Sigmoid colon (tissue), 7 donors: ENCODE data around the gene SUGCT. TPM values are rescaled to one million over a fixed set of nuclear protein-coding genes. Genes with fewer than 3 reads are reported as not detected.

Source experiments
- DNase-seq: peaks from one replicate; pipeline ENCODE4 v3.0.0-alpha.2; 2019
- H3K27ac ChIP-seq, 4 donors: fragments of 200-600 bp; sonication (generic); one replicate each; pipeline ENCODE4 v1.5.1; 2016 to 2019; ENCODE audit warnings: mild to moderate bottlenecking in 1 of 4
- H3K27me3 ChIP-seq, 3 donors: fragments of 200-600 bp; sonication (generic); one replicate each; pipeline ENCODE4 v1.5.1; 2019; ENCODE audit warnings: mild to moderate bottlenecking in 1 of 3
- H3K36me3 ChIP-seq, 4 donors: fragments of 200-600 bp; sonication (generic); one replicate each; pipeline ENCODE4 v1.5.1; 2016 to 2019
- H3K4me1 ChIP-seq, 4 donors: fragments of 200-600 bp; sonication (generic); one replicate each; pipeline ENCODE4 v1.5.1; 2017 to 2019
- H3K4me3 ChIP-seq, 4 donors: fragments of 200-600 bp; sonication (generic); one replicate each; pipeline ENCODE4 v1.5.1; 2017 to 2019; ENCODE audit warnings: mild to moderate bottlenecking in 2 of 4, moderate library complexity in 1 of 4
- H3K9me3 ChIP-seq, 4 donors: fragments of 200-600 bp in 3 of 4; sonication (generic) in 3 of 4; one replicate each; pipeline versions ENCODE4 v1.5.1 to v1.6.1; 2013 to 2019
- EP300 ChIP-seq, 4 donors: sonication (generic); formaldehyde crosslinking; IDR thresholded peaks; one replicate each; pipeline ENCODE4 v1.6.1; 2017; ENCODE audit warnings: antibody characterized with exemption in 4 of 4
- POLR2A ChIP-seq, 2 donors: fragments of 450-650 bp; IDR thresholded peaks; one replicate each; pipeline ENCODE4 v1.6.1; 2016; ENCODE audit warnings: antibody characterized with exemption in 2 of 2, mild to moderate bottlenecking in 2 of 2, moderate library complexity in 2 of 2
- POLR2AphosphoS5 ChIP-seq, 4 donors: sonication (generic); formaldehyde crosslinking; IDR thresholded peaks; one replicate each; pipeline ENCODE4 v1.6.1; 2017; ENCODE audit warnings: antibody characterized with exemption in 4 of 4
- WGBS, 2 donors: extraction: QIAGEN DNeasy Blood & Tissue Kit; methylation state at CpG; one replicate each; pipeline ENCODE4 v1.1.7; 2013; 5-methylcytosine and 5-hydroxymethylcytosine counted together
- intact Hi-C: fragments of 100-400 bp; cut with DNase I; formaldehyde crosslinking; loops from one replicate; pipeline ENCODE4 v1.15.1; 2023
- polyA plus RNA-seq, 3 donors: library from polyadenylated mRNA; stranded (reverse); fragments of 200-250 nt; gene quantifications; one replicate each; pipeline ENCODE4 v1.2.3, GENCODE V29; 2013
- total RNA-seq, 4 donors: library from RNA; depleted of rRNA; stranded (reverse); fragments of >200 nt; gene quantifications; one replicate each; pipeline ENCODE4 v1.1.0, GENCODE V29; 2016
- TF ChIP-seq, protein P1 (sequence below), 4 experiments: fragments of 450-650 bp in 3 of 4; fragments of 200-600 bp in 1 of 4; IDR thresholded peaks; one replicate each; pipeline ENCODE4 v1.5.1; 2016 to 2019; ENCODE audit warnings: antibody characterized with exemption in 4 of 4, mild to moderate bottlenecking in 3 of 4, moderate library complexity in 2 of 4
- donor health status: healthy with polysubstance abuse.
- donor health status: Bipolar disorder and iron deficiency.
- donor health status: healthy.

Gene SUGCT
- total and polyA plus RNA-seq, 7 donors, result 2.3 to 25.9 (median 6.3) TPM

- Histone ChIP-seq H3K4me3 (no peak overlapping the region), H3K27ac (no peak overlapping the region), H3K27me3 (no peaks in the 10 kb centered on the region), H3K4me1 (no peaks in the 10 kb centered on the region), H3K9me3 (no peaks in the 10 kb centered on the region), H3K36me3 (no peaks in the 10 kb centered on the region)
- TF ChIP-seq EP300 (IDR thresholded peaks at IDR 0.05), result no peak
- TF ChIP-seq, protein P1, sequence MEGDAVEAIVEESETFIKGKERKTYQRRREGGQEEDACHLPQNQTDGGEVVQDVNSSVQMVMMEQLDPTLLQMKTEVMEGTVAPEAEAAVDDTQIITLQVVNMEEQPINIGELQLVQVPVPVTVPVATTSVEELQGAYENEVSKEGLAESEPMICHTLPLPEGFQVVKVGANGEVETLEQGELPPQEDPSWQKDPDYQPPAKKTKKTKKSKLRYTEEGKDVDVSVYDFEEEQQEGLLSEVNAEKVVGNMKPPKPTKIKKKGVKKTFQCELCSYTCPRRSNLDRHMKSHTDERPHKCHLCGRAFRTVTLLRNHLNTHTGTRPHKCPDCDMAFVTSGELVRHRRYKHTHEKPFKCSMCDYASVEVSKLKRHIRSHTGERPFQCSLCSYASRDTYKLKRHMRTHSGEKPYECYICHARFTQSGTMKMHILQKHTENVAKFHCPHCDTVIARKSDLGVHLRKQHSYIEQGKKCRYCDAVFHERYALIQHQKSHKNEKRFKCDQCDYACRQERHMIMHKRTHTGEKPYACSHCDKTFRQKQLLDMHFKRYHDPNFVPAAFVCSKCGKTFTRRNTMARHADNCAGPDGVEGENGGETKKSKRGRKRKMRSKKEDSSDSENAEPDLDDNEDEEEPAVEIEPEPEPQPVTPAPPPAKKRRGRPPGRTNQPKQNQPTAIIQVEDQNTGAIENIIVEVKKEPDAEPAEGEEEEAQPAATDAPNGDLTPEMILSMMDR (IDR thresholded peaks at IDR 0.05), result no peak
- TF ChIP-seq POLR2AphosphoS5 (IDR thresholded peaks at IDR 0.05), result no peak
- no peak for TF ChIP-seq POLR2A (IDR thresholded peaks at IDR 0.05)
- no peak for DNase-seq
- intact Hi-C loops, result no loop called here
- WGBS, 2 donors, result 95 to 96% methylated on average over 3 of the region's 3 CpGs
These were observed 715.2 kb downstream of the SUGCT start for GRCh38 chr7:40850017-40850416.

DNA sequence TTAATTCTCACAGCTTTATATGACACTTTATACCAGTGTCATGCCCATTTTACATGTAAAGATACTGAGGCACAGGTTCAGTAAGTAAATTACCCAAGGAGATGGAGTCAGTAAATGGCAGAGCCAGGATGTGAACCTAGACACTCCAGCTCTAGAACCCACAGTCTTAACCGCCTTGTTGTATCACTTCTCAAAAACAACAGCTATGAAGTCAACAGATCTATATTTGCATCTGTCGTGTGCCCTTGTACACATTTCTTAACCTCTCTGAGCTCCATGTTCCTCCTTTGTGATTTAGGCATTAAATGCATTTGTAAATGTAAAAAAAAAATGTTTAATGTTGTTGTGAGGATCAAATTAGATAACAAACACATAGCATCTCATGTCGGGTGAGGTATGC lies 716.2 kb downstream of the SUGCT start:
- Histone ChIP-seq H3K36me3 (no peaks in the 10 kb centered on the region), H3K27ac (no peak overlapping the region), H3K9me3 (no peaks in the 10 kb centered on the region), H3K4me1 (no peaks in the 10 kb centered on the region), H3K4me3 (no peak overlapping the region), H3K27me3 (no peaks in the 10 kb centered on the region)
- intact Hi-C loops, result no loop called here
- no peak for DNase-seq
- 89 to 91% methylated on average over 3 of the region's 3 CpGs for WGBS, 2 donors
- TF ChIP-seq POLR2AphosphoS5 (IDR thresholded peaks at IDR 0.05) (no peak), POLR2A (IDR thresholded peaks at IDR 0.05) (no peak), EP300 (IDR thresholded peaks at IDR 0.05) (no peak)

DNA sequence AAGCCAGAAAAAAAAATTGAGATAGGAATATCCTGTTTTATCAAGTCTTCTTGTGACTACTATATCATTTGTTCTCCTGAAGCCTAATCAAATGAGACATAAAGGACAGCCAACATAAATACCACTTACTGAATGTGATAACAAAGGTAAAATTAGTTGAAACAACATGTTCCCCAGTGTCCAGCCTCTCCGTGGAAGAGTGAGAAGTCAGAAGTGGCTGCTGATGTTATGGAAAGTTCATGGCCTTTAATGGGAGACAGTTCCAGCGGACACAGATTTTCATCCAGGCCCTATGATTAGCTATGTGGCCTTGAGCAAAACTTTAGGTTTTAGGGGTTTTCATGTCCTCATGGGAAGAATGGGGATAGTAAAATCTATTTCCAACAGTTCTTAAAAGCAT lies 724.3 kb downstream of the SUGCT start:
- H3K9me3 ChIP-seq, result no peaks in the 10 kb centered on the region
- 80 to 91% methylated on average over 2 of the region's 2 CpGs for WGBS, 2 donors
- H3K4me3 ChIP-seq, result no peak overlapping the region
- no peak for DNase-seq
- no peak for TF ChIP-seq EP300 (IDR thresholded peaks at IDR 0.05)
- TF ChIP-seq POLR2AphosphoS5 (IDR thresholded peaks at IDR 0.05), result no peak
- no peak for TF ChIP-seq POLR2A (IDR thresholded peaks at IDR 0.05)
- TF ChIP-seq, protein P1 (IDR thresholded peaks at IDR 0.05), result no peak
- no peaks in the 10 kb centered on the region for H3K36me3 ChIP-seq
- H3K27ac ChIP-seq, result no peak overlapping the region
- intact Hi-C loops, result no loop called here
- H3K27me3 ChIP-seq, result no peaks in the 10 kb centered on the region
- no peaks in the 10 kb centered on the region for H3K4me1 ChIP-seq

- Histone ChIP-seq H3K4me1 (no peaks in the 10 kb centered on the region), H3K4me3 (no peak overlapping the region), H3K36me3 (no peaks in the 10 kb centered on the region), H3K27ac (no peak overlapping the region), H3K27me3 (no peaks in the 10 kb centered on the region), H3K9me3 (no peaks in the 10 kb centered on the region)
- no peak for DNase-seq
- TF ChIP-seq, protein P1 (IDR thresholded peaks at IDR 0.05), result no peak
- no peak for TF ChIP-seq EP300 (IDR thresholded peaks at IDR 0.05)
- TF ChIP-seq POLR2AphosphoS5 (IDR thresholded peaks at IDR 0.05), result no peak
- no peak for TF ChIP-seq POLR2A (IDR thresholded peaks at IDR 0.05)
- WGBS, 2 donors, result 93 to 94% methylated on average over 15 of the region's 15 CpGs
- intact Hi-C loops, result no loop called here
These were observed 725.2 kb downstream of the SUGCT start for GRCh38 chr7:40859965-40860543.

GRCh38 chr7:40865441-40866233 lies 730.8 kb downstream of the SUGCT start:
- intact Hi-C loops, result no loop called here
- no peak for DNase-seq
- 88 to 90% methylated on average over 10 of the region's 10 CpGs for WGBS, 2 donors
- Histone ChIP-seq H3K4me3 (no peak overlapping the region), H3K27ac (no peak overlapping the region), H3K27me3 (no peaks in the 10 kb centered on the region), H3K36me3 (no peaks in the 10 kb centered on the region), H3K9me3 (peaks cover 0 to 5% (median 0%) of the 10 kb centered on the region in 4 donors), H3K4me1 (no peaks in the 10 kb centered on the region)
- TF ChIP-seq, protein P1 (IDR thresholded peaks at IDR 0.05), result no peak
- TF ChIP-seq EP300 (IDR thresholded peaks at IDR 0.05) (no peak), POLR2AphosphoS5 (IDR thresholded peaks at IDR 0.05) (no peak), POLR2A (IDR thresholded peaks at IDR 0.05) (no peak)
